ENCODE data around the gene PIGH. TPM values are rescaled to one million over a fixed set of nuclear protein-coding genes. Genes with fewer than 3 reads are reported as not detected.

The PIGH gene
- total and polyA plus RNA-seq, 10 of the 15 experiments (the other 5 are each of a cell fraction or from before 2014, with no cell fraction given), result 15.5 to 46.6 (median 22.3) TPM

DNA sequence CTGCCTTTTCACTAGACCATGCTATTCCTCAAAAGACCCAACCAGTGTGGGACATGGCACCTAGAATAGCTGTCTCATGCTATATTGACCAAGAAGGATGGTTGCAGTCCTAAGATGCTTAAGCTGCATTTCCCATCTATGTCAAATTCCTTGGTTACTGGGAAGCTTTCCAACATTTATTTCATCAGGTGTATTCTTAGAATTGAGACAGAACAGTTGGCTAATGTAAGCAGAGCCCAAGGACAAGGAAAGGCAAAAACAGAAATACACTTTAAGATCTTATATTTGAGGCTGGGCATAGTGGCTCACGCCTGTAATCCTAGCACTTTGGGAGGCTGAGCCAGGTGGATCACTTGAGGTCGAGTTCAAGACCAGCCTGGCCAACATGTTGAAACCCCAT is 44.4 kb upstream of the PIGH start:
- ChIA-PET CTCF (interaction anchor here (1.2 to 2.2 kb wide), 8 partner anchors 17 to 73 kb away, joined by 3 to 11 read pairs (median 7); partner anchors contain the start of genes ARG2 and PIGH), RAD21 (ENCODE audit: unreplicated experiment) (interaction anchor here (0.5 to 3.9 kb wide), 4 partner anchors 17 to 62 kb away, joined by 3 to 19 read pairs (median 5); partner anchors contain the start of gene ARG2), POLR2A (interaction anchor here (0.6 to 1.4 kb wide), 3 partner anchors 34 to 481 kb away, joined by 4 read pairs; no protein-coding TSS in a partner anchor), SMC1A (ENCODE audit: uncharacterized antibody, unreplicated experiment) (interaction anchor here (0.8 to 3.7 kb wide), 6 partner anchors 9 to 60 kb away, joined by 3 to 15 read pairs (median 4); no protein-coding TSS in a partner anchor)
- no peak overlapping the region for H3K4me3 ChIP-seq
- TF ChIP-seq PAX5 (IDR thresholded peaks at IDR 0.05; ENCODE audit: borderline replicate concordance, low read depth, low read length) (no peak), KAT2A (conservative IDR thresholded peaks at IDR 0.05; ENCODE audit: control insufficient read depth, low read depth, low read length) (no peak), RAD51 (IDR thresholded peaks at IDR 0.05) (no peak), HCFC1 (IDR thresholded peaks at IDR 0.05; ENCODE audit: low read length) (no peak), SKIL (IDR thresholded peaks at IDR 0.05; ENCODE audit: low read depth, poor library complexity, severe bottlenecking) (no peak)
- TF ChIP-seq, protein P1, sequence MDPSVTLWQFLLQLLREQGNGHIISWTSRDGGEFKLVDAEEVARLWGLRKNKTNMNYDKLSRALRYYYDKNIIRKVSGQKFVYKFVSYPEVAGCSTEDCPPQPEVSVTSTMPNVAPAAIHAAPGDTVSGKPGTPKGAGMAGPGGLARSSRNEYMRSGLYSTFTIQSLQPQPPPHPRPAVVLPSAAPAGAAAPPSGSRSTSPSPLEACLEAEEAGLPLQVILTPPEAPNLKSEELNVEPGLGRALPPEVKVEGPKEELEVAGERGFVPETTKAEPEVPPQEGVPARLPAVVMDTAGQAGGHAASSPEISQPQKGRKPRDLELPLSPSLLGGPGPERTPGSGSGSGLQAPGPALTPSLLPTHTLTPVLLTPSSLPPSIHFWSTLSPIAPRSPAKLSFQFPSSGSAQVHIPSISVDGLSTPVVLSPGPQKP (IDR thresholded peaks at IDR 0.05; ENCODE audit: low read depth, low read length), result no peak
- TF ChIP-seq, protein P2, sequence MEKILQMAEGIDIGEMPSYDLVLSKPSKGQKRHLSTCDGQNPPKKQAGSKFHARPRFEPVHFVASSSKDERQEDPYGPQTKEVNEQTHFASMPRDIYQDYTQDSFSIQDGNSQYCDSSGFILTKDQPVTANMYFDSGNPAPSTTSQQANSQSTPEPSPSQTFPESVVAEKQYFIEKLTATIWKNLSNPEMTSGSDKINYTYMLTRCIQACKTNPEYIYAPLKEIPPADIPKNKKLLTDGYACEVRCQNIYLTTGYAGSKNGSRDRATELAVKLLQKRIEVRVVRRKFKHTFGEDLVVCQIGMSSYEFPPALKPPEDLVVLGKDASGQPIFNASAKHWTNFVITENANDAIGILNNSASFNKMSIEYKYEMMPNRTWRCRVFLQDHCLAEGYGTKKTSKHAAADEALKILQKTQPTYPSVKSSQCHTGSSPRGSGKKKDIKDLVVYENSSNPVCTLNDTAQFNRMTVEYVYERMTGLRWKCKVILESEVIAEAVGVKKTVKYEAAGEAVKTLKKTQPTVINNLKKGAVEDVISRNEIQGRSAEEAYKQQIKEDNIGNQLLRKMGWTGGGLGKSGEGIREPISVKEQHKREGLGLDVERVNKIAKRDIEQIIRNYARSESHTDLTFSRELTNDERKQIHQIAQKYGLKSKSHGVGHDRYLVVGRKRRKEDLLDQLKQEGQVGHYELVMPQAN (conservative IDR thresholded peaks at IDR 0.05), result no peak
- H3K4me1 ChIP-seq (ENCODE audit: control insufficient read depth, insufficient read depth, low read length), result no peaks in the 10 kb centered on the region
- in situ Hi-C loops (cut with MboI), result no loop called here
- H3K9ac ChIP-seq (ENCODE audit: control insufficient read depth, insufficient read depth, low read length), result no peak overlapping the region
- no peak overlapping the region for H3K27ac ChIP-seq (ENCODE audit: control insufficient read depth, insufficient read depth)
- no peak for ATAC-seq
- H3K27me3 ChIP-seq (replicated peaks in 1 of 2; ENCODE audit: control insufficient read depth in 2 of 2, insufficient read depth in 2 of 2, low read length in 1 of 2), result no peaks in the 10 kb centered on the region
- H3K9me3 ChIP-seq (replicated peaks; ENCODE audit: control insufficient read depth, insufficient read depth, low read length), result no peaks in the 10 kb centered on the region
- no peaks in the 10 kb centered on the region for H3K79me2 ChIP-seq (ENCODE audit: control insufficient read depth, insufficient read depth, low read length)
- H2AFZ ChIP-seq (ENCODE audit: control insufficient read depth, low read depth, low read length), result no peak overlapping the region
- FAIRE-seq, result no peak
- peaks cover under 1 to 2% of the 10 kb centered on the region in 2 experiments; a peak in 3 of 4 replicates for H3K36me3 ChIP-seq (ENCODE audit: control insufficient read depth in 2 of 2, insufficient read depth in 2 of 2, low read length in 1 of 2)
- 82% methylated on average over 2 of the region's 2 CpGs for WGBS (ENCODE audit: insufficient coverage, insufficient replicate concordance, low lambda C conversion rate, missing lambda C conversion rate)
- no peaks in the 10 kb centered on the region for H4K20me1 ChIP-seq (ENCODE audit: control insufficient read depth, insufficient read depth)
- no TSS peak for BruUV-seq (replicated peaks)
- H3K4me2 ChIP-seq (ENCODE audit: control insufficient read depth, insufficient read depth), result no peak overlapping the region
- intact Hi-C loops (cut with micrococcal nuclease; ENCODE audit: unreplicated experiment), result no loop called here
- no peak for DNase-seq (ENCODE audit: low read depth, low spot score)
